ENCODE measurements around the gene CHID1.

- TF ChIP-seq CTCF (IDR thresholded peaks at IDR 0.05; ENCODE audit: low read depth, low read length, poor library complexity, severe bottlenecking) (no peak), EZH2phosphoT487 (IDR thresholded peaks at IDR 0.05; ENCODE audit: borderline replicate concordance, low read length) (no peak)
These were observed 4.3 kb upstream of the CHID1 start for GRCh38 chr11:914747-915501.
